GM12865 (cell line): ENCODE results near the gene BCOR.

ENCODE experiments used
- DNase-seq: peaks from one replicate; pipeline ENCODE4 v3.0.0; 2010; ENCODE audit warnings: low read depth
- H3K4me3 ChIP-seq: 2 replicates; pipeline ENCODE4 v1.5.1; 2011; ENCODE audit warnings: mild to moderate bottlenecking, low read depth, low read length, control low read depth
- CTCF ChIP-seq: IDR thresholded peaks from 2 replicates; pipeline ENCODE4 v1.5.1; 2011; ENCODE audit warnings: low read length, control low read depth, low read depth, inconsistent platforms; ENCODE audit not compliant: insufficient read depth; ENCODE audit errors: missing control alignments

The BCOR gene

GRCh38 chrX:40130207-40130606 lies 32.4 kb upstream of the BCOR start:
- H3K4me3 ChIP-seq, result no peak overlapping the region
- TF ChIP-seq CTCF, result no peak
- no peak for DNase-seq

GRCh38 chrX:40127052-40127451 lies 29.3 kb upstream of the BCOR start:
- TF ChIP-seq CTCF, result no peak
- DNase-seq, result peak; percentile 55
- H3K4me3 ChIP-seq, result no peak overlapping the region

GRCh38 chrX:40122487-40122886 lies 24.7 kb upstream of the BCOR start:
- no peak for TF ChIP-seq CTCF

GRCh38 chrX:40121618-40122017 lies 23.9 kb upstream of the BCOR start:
- no peak overlapping the region for H3K4me3 ChIP-seq
- DNase-seq, result no peak
- TF ChIP-seq CTCF, result no peak

More at GRCh38 chrX:40122487-40122886, 24.7 kb upstream of the BCOR start:
- H3K4me3 ChIP-seq, result no peak overlapping the region
- DNase-seq, result no peak

- no peak overlapping the region for H3K4me3 ChIP-seq
- no peak for TF ChIP-seq CTCF
- DNase-seq, result no peak
Observed at GRCh38 chrX:40120838-40121580, 23.3 kb upstream of the BCOR start.

- no peak for TF ChIP-seq CTCF
- DNase-seq, result no peak
Observed at GRCh38 chrX:40117715-40118285, 20.0 kb upstream of the BCOR start.

GRCh38 chrX:40116925-40117324 lies 19.2 kb upstream of the BCOR start:
- DNase-seq, result no peak
- H3K4me3 ChIP-seq, result no peak overlapping the region
- no peak for TF ChIP-seq CTCF

More at GRCh38 chrX:40117715-40118285, 20.0 kb upstream of the BCOR start:
- H3K4me3 ChIP-seq, result no peak overlapping the region
